Cardiac fibroblast (primary cell): Measurements from ENCODE around the gene DGKG.
A peak's percentile ranks its signal among the peaks of the same experiment; 100 is the strongest.

ENCODE experiments used
- DNase-seq, 2 donors: peaks; one replicate each; pipeline versions ENCODE4 v3.0.0 to v3.0.0-alpha.2; 2010; ENCODE audit warnings: low read depth in 2 of 2
- H3K4me3 ChIP-seq, 2 donors: replicated peaks in 1 of 2; 1 replicate in 1 of 2; 2 replicates in 1 of 2; pipeline ENCODE4 v1.5.1; 2011; ENCODE audit warnings: low read depth in 2 of 2, low read length in 2 of 2, mild to moderate bottlenecking in 2 of 2, moderate library complexity in 1 of 2
- TF ChIP-seq, protein P1 (sequence below): IDR thresholded peaks from one replicate; pipeline ENCODE4 v1.5.1; 2011; ENCODE audit warnings: low read depth, mild to moderate bottlenecking, low read length, inconsistent platforms

Gene DGKG

DNA sequence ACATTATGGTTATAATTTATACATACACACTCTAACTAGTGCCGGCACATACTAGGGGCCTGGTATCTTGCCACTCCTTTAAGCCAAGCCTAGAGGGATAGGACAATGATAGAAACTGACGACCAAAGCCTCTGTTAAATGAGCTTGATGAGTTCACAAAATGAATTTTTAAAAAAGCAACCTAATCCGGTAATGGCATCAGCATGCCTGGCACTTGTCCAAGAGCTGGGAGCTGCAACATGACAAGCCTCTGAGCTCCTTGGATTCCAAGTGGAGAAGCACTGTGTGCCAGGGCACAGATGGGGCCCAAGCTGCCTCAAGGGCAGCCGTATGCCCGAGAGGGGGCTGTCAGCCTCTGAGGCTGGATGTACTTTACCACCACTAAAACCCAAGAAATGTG, 262.9 kb downstream of the DGKG start:
- TF ChIP-seq, protein P1, sequence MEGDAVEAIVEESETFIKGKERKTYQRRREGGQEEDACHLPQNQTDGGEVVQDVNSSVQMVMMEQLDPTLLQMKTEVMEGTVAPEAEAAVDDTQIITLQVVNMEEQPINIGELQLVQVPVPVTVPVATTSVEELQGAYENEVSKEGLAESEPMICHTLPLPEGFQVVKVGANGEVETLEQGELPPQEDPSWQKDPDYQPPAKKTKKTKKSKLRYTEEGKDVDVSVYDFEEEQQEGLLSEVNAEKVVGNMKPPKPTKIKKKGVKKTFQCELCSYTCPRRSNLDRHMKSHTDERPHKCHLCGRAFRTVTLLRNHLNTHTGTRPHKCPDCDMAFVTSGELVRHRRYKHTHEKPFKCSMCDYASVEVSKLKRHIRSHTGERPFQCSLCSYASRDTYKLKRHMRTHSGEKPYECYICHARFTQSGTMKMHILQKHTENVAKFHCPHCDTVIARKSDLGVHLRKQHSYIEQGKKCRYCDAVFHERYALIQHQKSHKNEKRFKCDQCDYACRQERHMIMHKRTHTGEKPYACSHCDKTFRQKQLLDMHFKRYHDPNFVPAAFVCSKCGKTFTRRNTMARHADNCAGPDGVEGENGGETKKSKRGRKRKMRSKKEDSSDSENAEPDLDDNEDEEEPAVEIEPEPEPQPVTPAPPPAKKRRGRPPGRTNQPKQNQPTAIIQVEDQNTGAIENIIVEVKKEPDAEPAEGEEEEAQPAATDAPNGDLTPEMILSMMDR = no peak
- peak; percentile 73 to 77 for DNase-seq

DNA sequence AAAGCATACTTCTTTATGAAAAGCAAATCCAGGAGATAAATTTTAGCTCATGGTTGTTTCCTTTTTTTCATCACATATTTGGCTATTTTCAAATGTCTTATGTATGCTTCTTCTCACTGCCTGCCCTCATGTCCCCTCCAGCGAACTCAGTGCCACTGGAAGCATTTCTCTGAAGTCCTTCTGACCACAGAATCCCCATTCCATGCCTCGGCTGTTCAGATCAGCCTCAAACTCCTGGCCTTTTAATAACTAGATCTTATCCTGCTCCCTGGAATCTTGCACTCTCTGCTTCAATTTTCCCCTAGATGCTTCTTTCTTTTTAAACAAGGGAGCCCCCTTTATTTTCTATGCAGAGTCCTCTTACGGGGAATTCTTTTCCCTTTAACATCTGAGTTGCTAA, 263.3 kb downstream of the DGKG start:
- DNase-seq = no peak
- TF ChIP-seq, protein P1 = no peak
- no peak overlapping the region for H3K4me3 ChIP-seq

More for the DNA sequence above, 262.9 kb downstream of the DGKG start:
- H3K4me3 ChIP-seq = no peak overlapping the region

DNA sequence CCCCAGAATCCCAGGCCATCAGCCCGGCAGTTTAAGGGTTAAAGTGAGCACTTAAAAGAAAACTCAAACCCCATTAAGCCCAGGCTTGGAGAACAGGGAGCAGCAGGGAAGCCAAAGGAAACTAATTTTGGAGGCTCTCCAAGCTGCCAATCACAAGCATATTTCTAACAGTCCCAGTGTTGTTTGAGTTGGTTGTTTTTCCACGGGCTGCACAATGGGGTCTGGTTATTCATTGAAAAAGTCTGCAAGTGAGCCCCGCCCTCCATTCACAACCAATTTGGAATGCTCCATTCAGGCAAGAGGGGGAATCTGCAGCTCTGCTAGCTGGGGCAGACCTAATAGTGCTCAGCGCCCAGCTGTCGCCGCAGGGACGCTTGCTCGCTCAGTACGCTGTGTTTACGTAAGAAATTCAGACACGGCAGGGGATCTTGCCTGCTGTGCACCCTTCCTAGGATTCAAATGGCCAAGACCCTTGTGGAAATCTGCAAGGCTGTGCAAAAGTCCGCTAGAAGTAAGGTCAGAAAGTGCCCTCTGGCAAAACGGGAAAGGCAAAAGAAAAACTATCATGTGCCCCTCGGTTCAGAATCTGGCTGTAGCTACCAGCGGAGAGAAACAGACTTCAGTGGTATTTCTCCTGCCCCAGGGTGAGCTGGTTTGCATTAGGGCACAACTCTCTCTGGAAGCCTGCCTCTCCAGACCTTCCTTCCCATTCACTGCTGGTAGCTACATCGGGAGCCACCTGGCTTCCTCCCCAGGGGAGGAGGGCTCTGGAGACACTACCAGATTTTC, 264.2 kb downstream of the DGKG start:
- peak; percentile 85 to 92 for DNase-seq
- peak overlapping the region; percentile 31 to 34 for H3K4me3 ChIP-seq
- TF ChIP-seq, protein P1 = no peak

DNA sequence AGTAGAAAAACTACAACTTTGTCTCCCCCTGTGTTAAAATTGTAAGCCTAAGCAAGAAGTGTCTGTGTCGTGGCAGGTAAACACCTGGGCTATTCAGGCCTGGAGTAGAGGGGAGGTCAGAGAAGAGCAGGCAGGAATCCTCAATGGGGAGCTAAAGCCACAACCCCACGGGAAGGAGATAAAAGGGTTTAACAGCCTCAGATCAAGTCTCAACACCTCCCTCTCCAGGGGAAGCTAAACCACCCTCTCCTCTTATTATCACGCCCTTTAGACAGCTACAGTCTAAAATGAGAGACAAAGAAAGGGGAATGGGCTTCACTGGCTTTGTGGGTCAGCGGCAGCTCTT, 264.7 kb downstream of the DGKG start:
- TF ChIP-seq, protein P1 = no peak
- H3K4me3 ChIP-seq = peak overlapping the region in 1 of 2 donors; percentile 31
- no peak for DNase-seq
